HL-60 (cell line): ENCODE data around the gene ADAD2.
A peak's percentile ranks its signal among the peaks of the same experiment; 100 is the strongest.

Experiments
- DNase-seq, 2 experiments: peaks; one replicate each; pipeline ENCODE4 v3.0.0-alpha.2; 2010 to 2020; ENCODE audit warnings: low read depth in 1 of 2, low spot score in 1 of 2
- H3K27ac ChIP-seq: fragments of 250-450 bp; sonication (Bioruptor Pico); replicated peaks from 2 replicates; pipeline ENCODE4 v1.5.1; 2020; ENCODE audit warnings: mild to moderate bottlenecking, moderate library complexity
- H3K27me3 ChIP-seq: fragments of 250-450 bp; sonication (Bioruptor Pico); 2 replicates; pipeline ENCODE4 v1.5.1; 2021; ENCODE audit warnings: mild to moderate bottlenecking, moderate library complexity; ENCODE audit not compliant: insufficient read depth, poor library complexity, severe bottlenecking
- H3K4me3 ChIP-seq: replicated peaks from 2 replicates; pipeline ENCODE4 v1.5.1; 2011; ENCODE audit warnings: mild to moderate bottlenecking, control low read depth, low read length; ENCODE audit not compliant: insufficient read depth
- CTCF ChIP-seq: IDR thresholded peaks from one replicate; pipeline ENCODE4 v1.5.1; 2011; ENCODE audit warnings: low read length, control low read depth, inconsistent platforms; ENCODE audit not compliant: insufficient read depth
- GABPA ChIP-seq: IDR thresholded peaks from 2 replicates; pipeline ENCODE4 v1.6.1; 2012; ENCODE audit warnings: low read depth
- POLR2AphosphoS5 ChIP-seq: IDR thresholded peaks from 2 replicates; pipeline ENCODE4 v1.6.1; 2012; ENCODE audit warnings: low read depth
- REST ChIP-seq: IDR thresholded peaks from 2 replicates; pipeline ENCODE4 v1.6.1; 2012; ENCODE audit warnings: low read depth; ENCODE audit not compliant: insufficient replicate concordance
- SPI1 ChIP-seq: IDR thresholded peaks from 2 replicates; pipeline ENCODE4 v1.6.1; 2012; ENCODE audit warnings: low read depth, mild to moderate bottlenecking, borderline replicate concordance

The ADAD2 gene

GRCh38 chr16:84237994-84238750 lies 47.2 kb downstream of the ADAD2 start:
- no peak overlapping the region for H3K4me3 ChIP-seq
- H3K27ac ChIP-seq = no peak overlapping the region
- TF ChIP-seq POLR2AphosphoS5 = no peak
- no peak for TF ChIP-seq GABPA
- TF ChIP-seq REST = no peak
- TF ChIP-seq CTCF = no peak
- no peak for TF ChIP-seq SPI1
- DNase-seq = no peak
- H3K27me3 ChIP-seq = no peaks in the 10 kb centered on the region

DNA sequence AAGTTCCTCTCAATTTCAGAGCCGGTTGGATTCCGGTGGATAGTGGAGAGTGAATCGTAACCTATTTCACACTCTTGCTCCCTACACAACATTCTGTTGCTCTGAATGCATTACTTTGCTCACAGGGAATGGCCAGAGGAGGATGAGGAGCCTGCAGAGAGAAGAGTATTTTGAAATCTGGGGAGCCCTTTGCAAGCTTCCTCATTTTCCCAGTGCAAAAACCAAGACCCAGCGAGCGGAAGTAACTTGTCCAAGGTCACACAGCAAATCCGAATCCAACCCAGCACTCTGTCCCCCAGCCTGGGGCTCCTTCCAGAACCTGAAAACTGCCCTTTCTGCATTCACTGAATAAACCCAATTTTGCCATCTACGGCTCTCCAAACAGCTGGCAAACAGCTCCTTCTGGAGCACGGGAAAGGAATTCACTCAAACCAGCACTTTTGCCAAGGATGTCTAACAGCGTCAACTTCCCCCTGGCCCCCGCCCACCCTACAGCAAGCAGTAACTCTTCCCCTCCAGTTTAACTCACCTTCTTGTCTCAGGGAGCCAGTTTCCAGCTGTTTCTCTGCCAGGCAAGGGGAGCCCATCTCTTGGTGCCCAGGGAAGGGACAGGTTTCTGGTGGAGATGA lies 48.3 kb downstream of the ADAD2 start:
- H3K27ac ChIP-seq = no peak overlapping the region
- peak in 1 of 2 experiments; percentile 63 for DNase-seq
- peak; percentile 26; the same call in 1 of the 2 replicates for TF ChIP-seq SPI1
- no peak for TF ChIP-seq CTCF
- no peak for TF ChIP-seq GABPA
- no peak for TF ChIP-seq POLR2AphosphoS5
- TF ChIP-seq REST = no peak
- H3K27me3 ChIP-seq = no peaks in the 10 kb centered on the region
- H3K4me3 ChIP-seq = no peak overlapping the region

- Histone ChIP-seq H3K27me3 (no peaks in the 10 kb centered on the region), H3K4me3 (no peak within 1 kb of the TSS), H3K27ac (no peak within 1 kb of the TSS)
- TF ChIP-seq SPI1 = no peak
- no peak for TF ChIP-seq POLR2AphosphoS5
- no peak for TF ChIP-seq CTCF
- no peak for TF ChIP-seq REST
- no peak for TF ChIP-seq GABPA
- no peak for DNase-seq
Observed at GRCh38 chr16:84239909-84240308, 49.0 kb downstream of the ADAD2 start, which contains the start of gene KCNG4. Gene KCNG4 (minus strand): TSS chr16:84240012. CDS start chr16:84237485, 2,527 bp downstream.
